SK-N-DZ (cell line): ENCODE data around the gene COLEC12.

Source experiments
- DNase-seq: peaks from one replicate; pipeline ENCODE4 v3.0.0-alpha.2; 2015; ENCODE audit warnings: low spot score

COLEC12 gene

GRCh38 chr18:362311-363290, 137.9 kb downstream of the COLEC12 start:
- no peak for DNase-seq

GRCh38 chr18:361941-362310, 138.6 kb downstream of the COLEC12 start:
- peak; percentile 79 for DNase-seq

- DNase-seq: no peak
Observed at GRCh38 chr18:361100-361732, 139.3 kb downstream of the COLEC12 start.

GRCh38 chr18:360676-361075, 139.8 kb downstream of the COLEC12 start:
- DNase-seq: no peak

- DNase-seq: no peak
Observed at GRCh38 chr18:356778-357177, 143.7 kb downstream of the COLEC12 start.

- DNase-seq: no peak
Observed at GRCh38 chr18:355678-356077, 144.8 kb downstream of the COLEC12 start.

- no peak for DNase-seq
Observed at GRCh38 chr18:354471-354870, 146.0 kb downstream of the COLEC12 start.

- DNase-seq: no peak
Observed at GRCh38 chr18:354003-354402, 146.5 kb downstream of the COLEC12 start.

GRCh38 chr18:352438-352837, 148.1 kb downstream of the COLEC12 start:
- no peak for DNase-seq

GRCh38 chr18:350953-351572, 149.4 kb downstream of the COLEC12 start:
- DNase-seq: no peak

GRCh38 chr18:346600-346999, 153.9 kb downstream of the COLEC12 start:
- no peak for DNase-seq

- no peak for DNase-seq
Observed at GRCh38 chr18:341102-341501, 159.4 kb downstream of the COLEC12 start.

- no peak for DNase-seq
Observed at GRCh38 chr18:340044-340443, 160.5 kb downstream of the COLEC12 start.

GRCh38 chr18:339200-339599, 161.3 kb downstream of the COLEC12 start:
- peak; percentile 32 for DNase-seq

GRCh38 chr18:336713-337112, 163.8 kb downstream of the COLEC12 start:
- DNase-seq: no peak

- DNase-seq: no peak
Observed at GRCh38 chr18:335733-336132, 164.8 kb downstream of the COLEC12 start.

GRCh38 chr18:334575-335132, 165.8 kb downstream of the COLEC12 start:
- DNase-seq: no peak

GRCh38 chr18:332721-333510, 167.6 kb downstream of the COLEC12 start:
- no peak for DNase-seq

GRCh38 chr18:332007-332406, 168.5 kb downstream of the COLEC12 start:
- no peak for DNase-seq

- no peak for DNase-seq
Observed at GRCh38 chr18:331221-331821, 169.2 kb downstream of the COLEC12 start.

- DNase-seq: no peak
Observed at GRCh38 chr18:328928-329327, 171.6 kb downstream of the COLEC12 start.
